Measurements from ENCODE around the gene TERT. TPM values are rescaled to one million over a fixed set of nuclear protein-coding genes. Genes with fewer than 3 reads are reported as not detected.

Gene TERT
- total and polyA plus RNA-seq, 2 of the 13 experiments (the other 11 are each of a cell fraction or from before 2014, with no cell fraction given): 4.3 to 5.9 TPM

GRCh38 chr5:1246711-1247431 is 48.0 kb downstream of the TERT start (continued):
- TF ChIP-seq MXI1 (IDR thresholded peaks at IDR 0.05; ENCODE audit: borderline replicate concordance, low read depth, low read length): peak; percentile 24; the same call in 1 of the 3 replicates
- TF ChIP-seq ZNF883 (CRISPR knock-in tag; IDR thresholded peaks at IDR 0.05; ENCODE audit: not compliant biosample characterization): peak; percentile 30
- no peak for TF ChIP-seq PLRG1 (conservative IDR thresholded peaks at IDR 0.05)
- peak; percentile 96 for TF ChIP-seq NFAT5 (CRISPR knock-in tag; IDR thresholded peaks at IDR 0.05)
- no peak for TF ChIP-seq ZNF879 (CRISPR knock-in tag; IDR thresholded peaks at IDR 0.05)
- peak; percentile 81 for TF ChIP-seq ZNF574 (CRISPR knock-in tag; IDR thresholded peaks at IDR 0.05)
- TF ChIP-seq GRHL1 (CRISPR knock-in tag; conservative IDR thresholded peaks at IDR 0.05): no peak
- TF ChIP-seq KLF13 (CRISPR knock-in tag; IDR thresholded peaks at IDR 0.05): no peak
- TF ChIP-seq MED1 (CRISPR knock-in tag; IDR thresholded peaks at IDR 0.05): peak; percentile 44; the same call in 1 of the 2 replicates
- TF ChIP-seq MEIS1 (CRISPR knock-in tag; IDR thresholded peaks at IDR 0.05; ENCODE audit: borderline replicate concordance): no peak
- TF ChIP-seq RFXAP (CRISPR knock-in tag; IDR thresholded peaks at IDR 0.05; ENCODE audit: borderline replicate concordance): peak; percentile 67; the same call in 1 of the 2 replicates
- no peak for TF ChIP-seq SETDB1 (CRISPR knock-in tag; IDR thresholded peaks at IDR 0.05; ENCODE audit: borderline replicate concordance)
- TF ChIP-seq ZNF143 (CRISPR knock-in tag; IDR thresholded peaks at IDR 0.05): no peak
- TF ChIP-seq PAXIP1 (CRISPR knock-in tag; conservative IDR thresholded peaks at IDR 0.05): no peak
- peak; percentile 69 for TF ChIP-seq HDAC2 (CRISPR knock-in tag; IDR thresholded peaks at IDR 0.05)
- no peak for TF ChIP-seq SP1 (IDR thresholded peaks at IDR 0.05)
- TF ChIP-seq SP1 (CRISPR knock-in tag; IDR thresholded peaks at IDR 0.05): no peak

Measured in HepG2 (cell line).